ENCODE results near the gene PAQR5.

DNA sequence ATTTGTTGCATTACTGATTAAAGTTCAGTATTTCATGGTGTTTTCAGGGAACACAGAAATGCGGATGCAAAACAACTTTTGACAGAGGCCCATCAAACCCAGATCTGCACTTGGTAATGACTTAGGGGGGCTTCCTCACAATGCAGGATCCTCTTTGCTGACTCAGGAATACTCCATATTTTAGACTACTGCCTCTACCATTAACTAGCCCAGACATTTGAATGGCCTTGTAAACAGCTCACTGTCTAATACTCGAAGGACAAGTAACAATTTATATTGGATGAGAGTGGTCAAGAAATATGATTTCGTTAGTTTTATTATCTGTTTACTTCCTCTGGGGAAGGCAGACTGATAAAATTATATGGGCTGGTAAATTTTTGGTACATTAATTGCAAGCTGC is 106.4 kb downstream of the PAQR5 start:
- TF ChIP-seq, protein P1, sequence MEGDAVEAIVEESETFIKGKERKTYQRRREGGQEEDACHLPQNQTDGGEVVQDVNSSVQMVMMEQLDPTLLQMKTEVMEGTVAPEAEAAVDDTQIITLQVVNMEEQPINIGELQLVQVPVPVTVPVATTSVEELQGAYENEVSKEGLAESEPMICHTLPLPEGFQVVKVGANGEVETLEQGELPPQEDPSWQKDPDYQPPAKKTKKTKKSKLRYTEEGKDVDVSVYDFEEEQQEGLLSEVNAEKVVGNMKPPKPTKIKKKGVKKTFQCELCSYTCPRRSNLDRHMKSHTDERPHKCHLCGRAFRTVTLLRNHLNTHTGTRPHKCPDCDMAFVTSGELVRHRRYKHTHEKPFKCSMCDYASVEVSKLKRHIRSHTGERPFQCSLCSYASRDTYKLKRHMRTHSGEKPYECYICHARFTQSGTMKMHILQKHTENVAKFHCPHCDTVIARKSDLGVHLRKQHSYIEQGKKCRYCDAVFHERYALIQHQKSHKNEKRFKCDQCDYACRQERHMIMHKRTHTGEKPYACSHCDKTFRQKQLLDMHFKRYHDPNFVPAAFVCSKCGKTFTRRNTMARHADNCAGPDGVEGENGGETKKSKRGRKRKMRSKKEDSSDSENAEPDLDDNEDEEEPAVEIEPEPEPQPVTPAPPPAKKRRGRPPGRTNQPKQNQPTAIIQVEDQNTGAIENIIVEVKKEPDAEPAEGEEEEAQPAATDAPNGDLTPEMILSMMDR (IDR thresholded peaks at IDR 0.05) = no peak
- no peak for TF ChIP-seq POLR2A (IDR thresholded peaks at IDR 0.05)
